ENCODE data around the gene SRL.

The SRL gene

DNA sequence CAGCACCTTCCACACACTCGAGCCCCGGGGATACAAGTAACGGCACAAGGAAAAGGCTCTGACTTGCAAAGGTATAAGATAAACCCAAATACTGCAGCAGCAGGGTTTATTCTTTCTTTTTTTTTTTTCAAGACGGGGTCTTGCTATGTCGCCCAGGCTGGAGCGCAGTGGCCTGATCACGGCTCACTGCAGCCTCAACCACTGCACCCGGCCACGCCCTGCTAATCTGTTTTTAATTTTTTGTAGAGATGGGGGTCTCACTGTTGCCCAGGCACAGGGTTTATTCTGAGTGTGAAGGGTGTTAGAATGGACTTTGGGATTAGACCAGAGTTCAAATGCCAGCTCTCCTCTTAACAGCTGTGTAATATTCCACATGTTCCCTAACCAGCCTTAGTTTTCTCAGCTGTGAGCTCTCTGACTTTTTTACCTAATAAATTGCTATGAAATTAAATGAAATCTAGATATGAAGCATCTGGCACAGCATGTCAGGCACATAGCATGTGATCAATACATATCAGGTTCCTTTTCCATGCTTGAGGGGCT, 63.3 kb downstream of the SRL start:
- Mint-ChIP-seq H3K36me3 (ENCODE audit: low read depth) (no peaks in the 10 kb centered on the region), H3K4me1 (peaks cover 29% of the 10 kb centered on the region), H3K27ac (no peak overlapping the region), H3K4me3 (no peak overlapping the region), H3K27me3 (ENCODE audit: low read depth, poor library complexity) (peaks cover 3% of the 10 kb centered on the region), H3K9me3 (no peaks in the 10 kb centered on the region)
- no peak for TF ChIP-seq CTCF (IDR thresholded peaks at IDR 0.05)
- DNase-seq: no peak

DNA sequence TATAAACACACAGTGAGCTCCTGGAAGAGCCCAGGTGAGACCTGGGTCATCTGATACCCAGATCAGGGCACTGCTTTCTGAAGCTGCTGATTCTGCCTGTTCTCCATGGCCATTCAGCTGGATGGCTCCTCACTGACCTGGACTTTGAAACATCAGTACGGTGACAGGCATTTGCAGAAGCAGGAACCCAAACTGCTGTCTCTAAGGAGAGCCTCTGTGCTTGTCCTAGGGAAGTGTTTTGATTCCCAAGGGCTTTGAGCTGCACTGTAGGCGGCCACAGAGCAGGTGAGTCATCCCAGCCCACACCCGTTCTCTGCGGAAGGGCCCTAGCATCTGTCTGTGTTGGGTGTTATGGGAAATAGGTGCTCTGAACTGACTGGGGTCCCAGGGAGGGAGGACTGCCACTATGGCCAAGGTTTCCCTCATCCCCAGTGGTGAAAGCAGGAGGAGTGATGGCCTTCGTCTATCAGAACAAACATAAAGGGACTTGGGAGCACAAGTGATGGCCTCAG, 64.9 kb downstream of the SRL start:
- no peak for TF ChIP-seq CTCF (IDR thresholded peaks at IDR 0.05)
- no peak for DNase-seq

GRCh38 chr16:4175849-4176248, 66.0 kb downstream of the SRL start:
- Mint-ChIP-seq H3K4me3 (no peak overlapping the region), H3K9me3 (no peaks in the 10 kb centered on the region), H3K36me3 (ENCODE audit: low read depth) (no peaks in the 10 kb centered on the region), H3K27ac (no peak overlapping the region), H3K27me3 (ENCODE audit: low read depth, poor library complexity) (peaks cover 3% of the 10 kb centered on the region), H3K4me1 (peaks cover 20% of the 10 kb centered on the region)
- no peak for TF ChIP-seq CTCF (IDR thresholded peaks at IDR 0.05)
- no peak for DNase-seq

More for the DNA sequence above, 64.9 kb downstream of the SRL start:
- Mint-ChIP-seq H3K36me3 (ENCODE audit: low read depth) (no peaks in the 10 kb centered on the region), H3K9me3 (no peaks in the 10 kb centered on the region), H3K4me3 (no peak overlapping the region), H3K27ac (no peak overlapping the region), H3K27me3 (ENCODE audit: low read depth, poor library complexity) (peaks cover 3% of the 10 kb centered on the region), H3K4me1 (peaks cover 29% of the 10 kb centered on the region)

DNA sequence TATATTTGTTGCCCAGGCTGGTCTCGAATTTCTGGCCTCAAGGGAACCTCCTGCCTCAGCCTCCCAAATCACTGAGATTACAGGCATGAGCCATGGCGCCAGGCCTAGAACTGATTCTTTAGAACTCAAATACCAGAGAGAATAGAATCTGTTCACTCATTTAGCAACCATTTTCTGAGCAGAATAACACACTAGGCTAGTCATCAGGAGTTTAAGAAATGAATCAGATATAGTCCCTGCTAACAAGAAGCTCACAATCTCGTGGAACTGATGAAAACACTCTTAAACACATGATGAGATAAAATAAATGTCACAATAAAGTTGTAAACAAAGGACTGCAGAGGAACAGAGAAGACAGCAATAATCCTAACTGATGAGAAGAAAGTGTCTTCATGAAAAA, 69.8 kb downstream of the SRL start:
- Mint-ChIP-seq H3K27me3 (ENCODE audit: low read depth, poor library complexity) (peaks cover 5% of the 10 kb centered on the region), H3K9me3 (no peaks in the 10 kb centered on the region), H3K4me3 (no peak overlapping the region)

GRCh38 chr16:4169415-4169814, 72.5 kb downstream of the SRL start:
- peaks cover 1% of the 10 kb centered on the region for H3K4me1 Mint-ChIP-seq
- TF ChIP-seq CTCF (IDR thresholded peaks at IDR 0.05): no peak
- no peak overlapping the region for H3K4me3 Mint-ChIP-seq
- no peak overlapping the region for H3K27ac Mint-ChIP-seq
- no peaks in the 10 kb centered on the region for H3K9me3 Mint-ChIP-seq
- DNase-seq: no peak
- peaks cover 3% of the 10 kb centered on the region for H3K27me3 Mint-ChIP-seq (ENCODE audit: low read depth, poor library complexity)
- H3K36me3 Mint-ChIP-seq (ENCODE audit: low read depth): no peaks in the 10 kb centered on the region

More for the DNA sequence above, 69.8 kb downstream of the SRL start:
- DNase-seq: no peak
- Mint-ChIP-seq H3K4me1 (peaks cover 13% of the 10 kb centered on the region), H3K36me3 (ENCODE audit: low read depth) (no peaks in the 10 kb centered on the region), H3K27ac (no peak overlapping the region)
- no peak for TF ChIP-seq CTCF (IDR thresholded peaks at IDR 0.05)

DNA sequence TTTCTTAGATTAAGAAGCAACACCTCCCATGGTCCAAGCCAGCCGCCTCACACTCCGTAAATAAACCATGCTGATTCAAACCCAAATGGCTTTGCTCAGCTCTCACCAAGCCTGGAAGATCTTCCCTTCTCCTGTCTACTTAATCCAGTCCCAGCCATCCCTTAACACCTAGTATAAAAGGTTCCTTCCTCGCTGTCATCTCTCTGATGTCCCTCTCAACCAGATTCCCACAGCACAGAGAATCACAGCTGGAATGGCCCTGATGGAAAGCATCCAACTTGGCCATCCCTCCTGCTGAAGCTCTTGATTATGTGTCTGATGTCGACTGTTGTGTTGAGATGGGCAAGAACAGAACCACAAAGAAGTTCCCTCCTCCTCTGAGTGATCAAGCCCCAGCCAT, 75.1 kb downstream of the SRL start:
- DNase-seq: no peak
- Mint-ChIP-seq H3K27me3 (ENCODE audit: low read depth, poor library complexity) (peaks cover 5% of the 10 kb centered on the region), H3K27ac (no peak overlapping the region), H3K4me3 (no peak overlapping the region), H3K4me1 (no peaks in the 10 kb centered on the region), H3K36me3 (ENCODE audit: low read depth) (no peaks in the 10 kb centered on the region), H3K9me3 (no peaks in the 10 kb centered on the region)
- TF ChIP-seq CTCF (IDR thresholded peaks at IDR 0.05): no peak
